ENCODE measurements around the gene EDARADD. TPM values are rescaled to one million over a fixed set of nuclear protein-coding genes. Genes with fewer than 3 reads are reported as not detected.
"Not testable (repeated sequence)": the region's sequence is repeated elsewhere in the genome, so short reads cannot be mapped to it uniquely, and the experiment has no call there.

Gene EDARADD
- total and polyA plus RNA-seq, 3 experiments from 2014 or later = 16.2 to 24.6 (median 23.3) TPM

- Mint-ChIP-seq H3K9me3 (peaks cover 6 to 16% (median 14%) of the 10 kb centered on the region in 5 donors), H3K4me3 (no peak overlapping the region), H3K27me3 (peaks cover 4 to 15% of the 10 kb centered on the region in 2 donors), H3K4me1 (no peaks in the 10 kb centered on the region), H3K27ac (no peak overlapping the region), H3K36me3 (peaks cover 0 to 16% (median under 1%) of the 10 kb centered on the region in 3 donors)
- Histone ChIP-seq H3K27ac (ENCODE audit: low read depth, low read length) (no peak overlapping the region), H3K27me3 (ENCODE audit: insufficient read depth, low read length, poor library complexity, severe bottlenecking) (no peaks in the 10 kb centered on the region), H3K36me3 (ENCODE audit: insufficient read depth, low read length) (no peaks in the 10 kb centered on the region), H3K4me3 (ENCODE audit: low read length) (no peak overlapping the region), H3K4me1 (ENCODE audit: insufficient read depth, low read length) (no peaks in the 10 kb centered on the region), H3K9me3 (ENCODE audit: low read length) (no peaks in the 10 kb centered on the region)
- ChIA-PET POLR2A (no interaction called here), CTCF (interaction anchor here (1.0 kb wide), 1 partner anchor 97 kb away, joined by 4 read pairs; no protein-coding TSS in a partner anchor)
- no peak for DNase-seq
These were observed 39.5 kb upstream of the EDARADD start for GRCh38 chr1:236354330-236355147.

- H3K27ac Mint-ChIP-seq = no peak overlapping the region
- no peak for DNase-seq
- peaks cover 0 to 21% (median 0%) of the 10 kb centered on the region in 3 donors for H3K36me3 Mint-ChIP-seq
- peaks cover 3 to 7% of the 10 kb centered on the region in 2 donors for H3K27me3 Mint-ChIP-seq
- CTCF ChIA-PET = no interaction called here
- H3K4me1 Mint-ChIP-seq = no peaks in the 10 kb centered on the region
- H3K9me3 ChIP-seq (ENCODE audit: low read length) = no peaks in the 10 kb centered on the region
- H3K4me1 ChIP-seq (ENCODE audit: insufficient read depth, low read length) = no peaks in the 10 kb centered on the region
- H3K27ac ChIP-seq (ENCODE audit: low read depth, low read length) = no peak overlapping the region
- H3K4me3 ChIP-seq (ENCODE audit: low read length) = no peak overlapping the region
- H3K36me3 ChIP-seq (ENCODE audit: insufficient read depth, low read length) = no peaks in the 10 kb centered on the region
- POLR2A ChIA-PET = no interaction called here
- no peaks in the 10 kb centered on the region for H3K27me3 ChIP-seq (ENCODE audit: insufficient read depth, low read length, poor library complexity, severe bottlenecking)
- H3K4me3 Mint-ChIP-seq = no peak overlapping the region
- peaks cover 9 to 16% (median 14%) of the 10 kb centered on the region in 5 donors for H3K9me3 Mint-ChIP-seq
These were observed 37.9 kb upstream of the EDARADD start for GRCh38 chr1:236356141-236356540.

DNA sequence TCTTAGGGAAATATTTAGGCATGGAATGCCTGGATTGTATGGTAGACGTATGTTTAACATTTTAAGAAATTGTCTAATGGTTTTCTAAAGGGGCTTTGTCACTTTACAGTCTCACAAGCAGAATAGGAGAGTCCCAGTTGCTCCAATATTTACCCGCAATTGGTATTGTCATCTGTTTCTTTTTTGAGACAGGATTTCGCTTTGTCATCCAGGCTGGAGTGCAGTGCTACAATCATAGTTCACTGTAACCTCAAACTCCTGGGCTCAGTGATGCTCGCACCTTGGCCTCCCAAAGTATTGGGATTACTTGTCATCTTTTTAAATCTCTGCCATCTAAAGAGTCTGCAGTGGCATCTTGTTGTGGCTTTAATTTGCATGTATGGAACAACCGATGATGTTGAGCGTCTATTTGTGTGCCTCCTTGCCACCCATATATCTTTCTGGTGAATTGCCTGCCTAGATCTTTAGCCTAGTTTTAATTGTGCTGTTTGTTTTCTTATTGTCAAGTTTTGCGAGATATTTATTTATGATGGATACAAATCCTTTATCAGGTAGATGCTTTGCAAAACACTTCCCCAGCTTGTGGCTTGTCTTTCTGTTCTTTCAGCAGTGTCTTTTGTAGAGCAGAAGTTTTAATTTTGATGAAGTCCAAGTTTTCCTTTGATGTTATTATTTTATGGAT is 32.0 kb upstream of the EDARADD start:
- no peaks in the 10 kb centered on the region for H3K36me3 ChIP-seq (ENCODE audit: insufficient read depth, low read length)
- H3K4me1 ChIP-seq (ENCODE audit: insufficient read depth, low read length) = no peaks in the 10 kb centered on the region
- H3K9me3 ChIP-seq (ENCODE audit: low read length) = no peaks in the 10 kb centered on the region
- ChIA-PET POLR2A (no interaction called here), CTCF (no interaction called here)
- H3K4me3 ChIP-seq (ENCODE audit: low read length) = no peak overlapping the region
- Mint-ChIP-seq H3K9me3 (peaks cover 9 to 16% (median 14%) of the 10 kb centered on the region in 5 donors), H3K36me3 (peaks cover 0 to 21% (median 0%) of the 10 kb centered on the region in 3 donors), H3K4me1 (no peaks in the 10 kb centered on the region), H3K27me3 (peaks cover 0 to 3% of the 10 kb centered on the region in 2 donors), H3K4me3 (no peak overlapping the region), H3K27ac (peak overlapping the region in 1 of 8 donors; percentile 7)
- no peaks in the 10 kb centered on the region for H3K27me3 ChIP-seq (ENCODE audit: insufficient read depth, low read length, poor library complexity, severe bottlenecking)
- no peak for DNase-seq
- H3K27ac ChIP-seq (ENCODE audit: low read depth, low read length) = no peak overlapping the region

GRCh38 chr1:236363237-236363636 is 30.8 kb upstream of the EDARADD start:
- CTCF ChIA-PET = no interaction called here
- Mint-ChIP-seq H3K9me3 (peaks cover 4 to 9% (median 8%) of the 10 kb centered on the region in 5 donors), H3K27ac (peak overlapping the region in 2 of 8 donors; percentile 17 to 71), H3K4me1 (no peaks in the 10 kb centered on the region), H3K4me3 (no peak overlapping the region), H3K36me3 (peaks cover 0 to 14% (median 0%) of the 10 kb centered on the region in 3 donors), H3K27me3 (peaks cover 0 to 3% of the 10 kb centered on the region in 2 donors)
- Histone ChIP-seq H3K36me3 (ENCODE audit: insufficient read depth, low read length) (no peaks in the 10 kb centered on the region), H3K27me3 (ENCODE audit: insufficient read depth, low read length, poor library complexity, severe bottlenecking) (no peaks in the 10 kb centered on the region), H3K9me3 (ENCODE audit: low read length) (no peaks in the 10 kb centered on the region), H3K4me3 (ENCODE audit: low read length) (no peak overlapping the region), H3K4me1 (ENCODE audit: insufficient read depth, low read length) (no peaks in the 10 kb centered on the region), H3K27ac (ENCODE audit: low read depth, low read length) (no peak overlapping the region)
- no peak for DNase-seq
- POLR2A ChIA-PET = no interaction called here

- Histone ChIP-seq H3K27me3 (ENCODE audit: insufficient read depth, low read length, poor library complexity, severe bottlenecking) (no peaks in the 10 kb centered on the region), H3K27ac (ENCODE audit: low read depth, low read length) (no peak overlapping the region), H3K4me1 (ENCODE audit: insufficient read depth, low read length) (no peaks in the 10 kb centered on the region), H3K4me3 (ENCODE audit: low read length) (no peak overlapping the region), H3K36me3 (ENCODE audit: insufficient read depth, low read length) (no peaks in the 10 kb centered on the region), H3K9me3 (ENCODE audit: low read length) (no peaks in the 10 kb centered on the region)
- H3K9me3 Mint-ChIP-seq = no peaks in the 10 kb centered on the region
- POLR2A ChIA-PET = no interaction called here
- H3K36me3 Mint-ChIP-seq = peaks cover 0 to 3% (median 2%) of the 10 kb centered on the region in 3 donors
- H3K27ac Mint-ChIP-seq = peak overlapping the region in 1 of 8 donors; percentile 44
- H3K4me1 Mint-ChIP-seq = no peaks in the 10 kb centered on the region
- no peak overlapping the region for H3K4me3 Mint-ChIP-seq
- peaks cover 0 to 1% of the 10 kb centered on the region in 2 donors for H3K27me3 Mint-ChIP-seq
- CTCF ChIA-PET = no interaction called here
- DNase-seq = no peak
These were observed 28.0 kb upstream of the EDARADD start for GRCh38 chr1:236365999-236366570.

- H3K4me3 Mint-ChIP-seq; H3K36me3 ChIP-seq (ENCODE audit: insufficient read depth, low read length); H3K27ac ChIP-seq (ENCODE audit: low read depth, low read length); H3K4me1 Mint-ChIP-seq; DNase-seq; H3K9me3 Mint-ChIP-seq; H3K9me3 ChIP-seq (ENCODE audit: low read length); H3K4me1 ChIP-seq (ENCODE audit: insufficient read depth, low read length); H3K36me3 Mint-ChIP-seq; H3K27me3 Mint-ChIP-seq; CTCF ChIA-PET; H3K27me3 ChIP-seq (ENCODE audit: insufficient read depth, low read length, poor library complexity, severe bottlenecking); H3K4me3 ChIP-seq (ENCODE audit: low read length): not testable (repeated sequence)
- POLR2A ChIA-PET = interaction anchor here (0.5 kb wide), 1 partner anchor 202 kb away, joined by 3 read pairs; no protein-coding TSS in a partner anchor
- peak overlapping the region in 1 of 8 donors; percentile 44 for H3K27ac Mint-ChIP-seq
These were observed 27.4 kb upstream of the EDARADD start for GRCh38 chr1:236366681-236367080.

DNA sequence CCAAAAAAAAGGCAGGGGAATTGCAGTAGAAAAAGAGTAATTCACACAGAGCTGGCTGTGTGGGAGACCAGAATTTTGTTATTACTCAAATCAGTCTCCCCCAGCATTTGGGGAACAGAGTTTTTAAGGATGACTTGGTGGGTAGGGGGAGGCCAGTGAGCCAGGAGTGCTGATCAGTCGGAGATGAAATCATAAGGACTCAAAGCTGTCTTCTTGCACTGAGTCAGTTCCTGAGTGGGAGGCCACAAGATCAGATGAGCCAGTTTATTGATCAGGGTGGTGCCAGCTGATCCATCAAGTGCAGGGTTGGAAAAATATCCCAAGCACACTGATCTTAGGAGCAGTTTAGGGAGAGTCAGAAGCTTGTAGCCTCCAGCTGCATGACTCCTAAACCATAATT is 23.7 kb upstream of the EDARADD start:
- Mint-ChIP-seq H3K27me3 (peaks cover 0 to 11% of the 10 kb centered on the region in 2 donors), H3K36me3 (peaks cover 0 to 3% (median 2%) of the 10 kb centered on the region in 3 donors), H3K27ac (no peak overlapping the region), H3K4me3 (no peak overlapping the region), H3K4me1 (peaks cover 0 to 9% (median 4%) of the 10 kb centered on the region in 3 donors), H3K9me3 (peaks cover 0 to 2% (median 0%) of the 10 kb centered on the region in 5 donors)
- H3K27me3 ChIP-seq (ENCODE audit: insufficient read depth, low read length, poor library complexity, severe bottlenecking) = no peaks in the 10 kb centered on the region
- H3K4me1 ChIP-seq (ENCODE audit: insufficient read depth, low read length) = no peaks in the 10 kb centered on the region
- H3K4me3 ChIP-seq (ENCODE audit: low read length) = no peak overlapping the region
- no peaks in the 10 kb centered on the region for H3K9me3 ChIP-seq (ENCODE audit: low read length)
- POLR2A ChIA-PET = no interaction called here
- CTCF ChIA-PET = no interaction called here
- no peak overlapping the region for H3K27ac ChIP-seq (ENCODE audit: low read depth, low read length)
- no peak for DNase-seq
- no peaks in the 10 kb centered on the region for H3K36me3 ChIP-seq (ENCODE audit: insufficient read depth, low read length)

DNA sequence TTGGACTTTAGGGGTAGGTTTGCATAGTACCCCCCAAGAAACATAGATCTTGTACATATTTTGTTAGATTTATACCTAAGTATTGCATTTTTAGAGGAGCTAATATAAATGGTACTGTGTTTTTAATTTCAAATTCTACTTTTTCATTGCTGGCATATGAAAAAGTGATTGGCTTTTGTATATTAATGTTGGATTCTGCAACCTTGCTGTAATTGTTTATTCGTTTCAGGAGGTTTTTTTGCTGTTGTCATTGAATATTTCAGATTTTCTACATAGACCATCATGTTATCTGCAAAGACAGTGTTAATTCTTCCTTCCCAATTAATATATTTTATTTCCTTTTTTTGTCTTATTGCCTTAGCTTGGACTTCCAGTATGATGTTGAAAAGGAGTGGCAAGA is 23.0 kb upstream of the EDARADD start:
- ChIA-PET POLR2A (no interaction called here), CTCF (no interaction called here)
- Histone ChIP-seq H3K4me1 (ENCODE audit: insufficient read depth, low read length) (no peaks in the 10 kb centered on the region), H3K27me3 (ENCODE audit: insufficient read depth, low read length, poor library complexity, severe bottlenecking) (no peaks in the 10 kb centered on the region), H3K9me3 (ENCODE audit: low read length) (no peaks in the 10 kb centered on the region), H3K36me3 (ENCODE audit: insufficient read depth, low read length) (no peaks in the 10 kb centered on the region), H3K27ac (ENCODE audit: low read depth, low read length) (no peak overlapping the region), H3K4me3 (ENCODE audit: low read length) (no peak overlapping the region)
- peaks cover 0 to 11% of the 10 kb centered on the region in 2 donors for H3K27me3 Mint-ChIP-seq
- H3K27ac Mint-ChIP-seq = no peak overlapping the region
- H3K36me3 Mint-ChIP-seq = peaks cover 0 to 3% (median 2%) of the 10 kb centered on the region in 3 donors
- no peak for DNase-seq
- H3K9me3 Mint-ChIP-seq = peaks cover 0 to 2% (median 0%) of the 10 kb centered on the region in 5 donors
- H3K4me1 Mint-ChIP-seq = peaks cover 0 to 9% (median 4%) of the 10 kb centered on the region in 3 donors
- no peak overlapping the region for H3K4me3 Mint-ChIP-seq
